H9 (cell line): ENCODE measurements around the gene ZMYND8. TPM values are rescaled to one million over a fixed set of nuclear protein-coding genes. Genes with fewer than 3 reads are reported as not detected.

Experiments
- DNase-seq: peaks from one replicate; pipeline ENCODE4 v3.0.0-alpha.2; 2017
- H2AFZ ChIP-seq: one replicate; pipeline ENCODE4 v1.6.1; 2013; ENCODE audit warnings: mild to moderate bottlenecking, low read length, control low read depth, moderate library complexity
- H2AK5ac ChIP-seq: 2 replicates; pipeline ENCODE4 v1.6.1; 2013; ENCODE audit warnings: low read length, control low read depth, mixed read lengths; ENCODE audit not compliant: insufficient read length
- H2BK120ac ChIP-seq: one replicate; pipeline ENCODE4 v1.6.1; 2013; ENCODE audit warnings: low read depth, mild to moderate bottlenecking, low read length, control low read depth, inconsistent platforms; ENCODE audit not compliant: poor library complexity, severe bottlenecking
- H2BK12ac ChIP-seq: 2 replicates; pipeline ENCODE4 v1.6.1; 2013; ENCODE audit warnings: low read length, control low read depth, mixed read lengths, low read depth; ENCODE audit not compliant: insufficient read length
- H2BK15ac ChIP-seq: 2 replicates; pipeline ENCODE4 v1.6.1; 2013; ENCODE audit warnings: low read depth, low read length, control low read depth
- H2BK20ac ChIP-seq: one replicate; pipeline ENCODE4 v1.6.1; 2013; ENCODE audit warnings: low read depth, mild to moderate bottlenecking, low read length, control low read depth, inconsistent platforms; ENCODE audit not compliant: poor library complexity, severe bottlenecking
- H2BK5ac ChIP-seq: 2 replicates; pipeline ENCODE4 v1.6.1; 2013; ENCODE audit warnings: low read length, control low read depth, mixed read lengths; ENCODE audit not compliant: insufficient read length
- H3K14ac ChIP-seq: 2 replicates; pipeline ENCODE4 v1.6.1; 2013; ENCODE audit warnings: low read length, control low read depth; ENCODE audit not compliant: insufficient read depth
- H3K18ac ChIP-seq: 2 replicates; pipeline ENCODE4 v1.6.1; 2013; ENCODE audit warnings: low read depth, mild to moderate bottlenecking, mixed read lengths, low read length, control low read depth; ENCODE audit not compliant: insufficient read length
- H3K23ac ChIP-seq: 2 replicates; pipeline ENCODE4 v1.6.1; 2013; ENCODE audit warnings: low read length, control low read depth, mixed read lengths, low read depth; ENCODE audit not compliant: insufficient read length
- H3K23me2 ChIP-seq: 2 replicates; pipeline ENCODE4 v1.6.1; 2013; ENCODE audit warnings: low read depth, mild to moderate bottlenecking, mixed read lengths, low read length, control low read depth; ENCODE audit not compliant: insufficient read length, poor library complexity, severe bottlenecking
- H3K27ac ChIP-seq: 2 replicates; pipeline ENCODE4 v1.5.1; 2013; ENCODE audit warnings: low read length, control low read depth, mixed read lengths, low read depth; ENCODE audit not compliant: insufficient read length
- H3K27me3 ChIP-seq: 2 replicates; pipeline ENCODE4 v1.6.1; 2013; ENCODE audit warnings: low read length, control low read depth, inconsistent platforms; ENCODE audit not compliant: insufficient read depth
- H3K4ac ChIP-seq: 2 replicates; pipeline ENCODE4 v1.6.1; 2013; ENCODE audit warnings: low read depth, mild to moderate bottlenecking, control low read depth, inconsistent platforms, low read length, moderate library complexity
- H3K4me1 ChIP-seq: 2 replicates; pipeline ENCODE4 v1.6.1; 2013; ENCODE audit warnings: low read length, control low read depth, inconsistent platforms; ENCODE audit not compliant: insufficient read depth
- H3K4me2 ChIP-seq: 2 replicates; pipeline ENCODE4 v1.6.1; 2013; ENCODE audit warnings: low read length, control low read depth, mixed read lengths; ENCODE audit not compliant: insufficient read length, insufficient read depth
- H3K56ac ChIP-seq: 2 replicates; pipeline ENCODE4 v1.6.1; 2013; ENCODE audit warnings: low read depth, mild to moderate bottlenecking, mixed read lengths, low read length, control low read depth; ENCODE audit not compliant: insufficient read length
- H3K79me1 ChIP-seq: 2 replicates; pipeline ENCODE4 v1.6.1; 2013; ENCODE audit warnings: low read depth, mild to moderate bottlenecking, moderate library complexity, low read length, control low read depth, inconsistent platforms; ENCODE audit not compliant: insufficient read depth, poor library complexity, severe bottlenecking
- H3K79me2 ChIP-seq: 2 replicates; pipeline ENCODE4 v1.6.1; 2013; ENCODE audit warnings: low read length, control low read depth, inconsistent platforms; ENCODE audit not compliant: insufficient read depth
- H3K9ac ChIP-seq: 2 replicates; pipeline ENCODE4 v1.6.1; 2013; ENCODE audit warnings: low read length, control low read depth, mixed read lengths; ENCODE audit not compliant: insufficient read length; ENCODE audit errors: extremely low read depth
- H3K9me3 ChIP-seq: one replicate; pipeline ENCODE4 v1.6.1; 2013; ENCODE audit warnings: low read depth, low read length, inconsistent platforms; ENCODE audit not compliant: control insufficient read depth
- H3T11ph ChIP-seq: one replicate; pipeline ENCODE4 v1.6.1; 2013; ENCODE audit warnings: mild to moderate bottlenecking, low read length, control low read depth, inconsistent platforms
- H4K20me1 ChIP-seq: one replicate; pipeline ENCODE4 v1.6.1; 2013; ENCODE audit not compliant: control insufficient read depth, insufficient read length, insufficient read depth
- H4K5ac ChIP-seq: 2 replicates; pipeline ENCODE4 v1.6.1; 2013; ENCODE audit warnings: low read depth, mild to moderate bottlenecking, mixed read lengths, low read length, control low read depth; ENCODE audit not compliant: insufficient read length
- H4K8ac ChIP-seq: replicated peaks from 2 replicates; pipeline ENCODE4 v1.6.1; 2013; ENCODE audit warnings: low read length, control low read depth, mixed read lengths, low read depth; ENCODE audit not compliant: insufficient read length
- H4K91ac ChIP-seq: 2 replicates; pipeline ENCODE4 v1.6.1; 2013; ENCODE audit warnings: low read depth, mild to moderate bottlenecking, moderate library complexity, mixed read lengths, low read length, control low read depth; ENCODE audit not compliant: insufficient read length
- H3K27ac Mint-ChIP-seq, 3 experiments: 2 replicates in 2 of 3; 3 replicates in 1 of 3; pipeline ENCODE4 v1.8.0; 2020 to 2021; ENCODE audit warnings: mixed read lengths in 3 of 3, mild to moderate bottlenecking in 1 of 3, moderate library complexity in 1 of 3
- H3K27me3 Mint-ChIP-seq: 2 replicates; pipeline ENCODE4 v1.8.0; 2021; ENCODE audit warnings: low read depth, mild to moderate bottlenecking, moderate library complexity, mixed read lengths
- H3K36me3 Mint-ChIP-seq, 3 experiments: 2 replicates in 2 of 3; 3 replicates in 1 of 3; pipeline ENCODE4 v1.8.0; 2020 to 2021; ENCODE audit warnings: low read depth in 3 of 3, mixed read lengths in 3 of 3; ENCODE audit not compliant: insufficient read depth in 1 of 3
- H3K4me1 Mint-ChIP-seq, 2 experiments: 2 replicates each; pipeline ENCODE4 v1.8.0; 2020; ENCODE audit warnings: mixed read lengths in 2 of 2
- H3K4me3 Mint-ChIP-seq, 2 experiments: 2 replicates in 1 of 2; 3 replicates in 1 of 2; pipeline ENCODE4 v1.8.0; 2020 to 2021; ENCODE audit warnings: mild to moderate bottlenecking in 2 of 2, mixed read lengths in 2 of 2, moderate library complexity in 1 of 2
- H3K9me3 Mint-ChIP-seq, 2 experiments: 2 replicates in 1 of 2; 3 replicates in 1 of 2; pipeline ENCODE4 v1.8.0; 2020; ENCODE audit warnings: mild to moderate bottlenecking in 2 of 2, mixed read lengths in 2 of 2, moderate library complexity in 1 of 2
- WGBS: extraction: QIAGEN DNeasy Blood & Tissue Kit; methylation state at CpG from one replicate; pipeline ENCODE4 v1.1.7; 2013; ENCODE audit warnings: missing lambda C conversion rate, low lambda C conversion rate, mixed read lengths; ENCODE audit not compliant: insufficient read length; ENCODE audit errors: extremely low coverage; 5-methylcytosine and 5-hydroxymethylcytosine counted together
- total RNA-seq: library from RNA; stranded (reverse); gene quantifications from 2 replicates; pipeline ENCODE4 v1.2.1, GENCODE V29; 2021
- TF ChIP-seq, protein P1 (sequence below): fragments of 200-600 bp; sonication (generic); conservative IDR thresholded peaks from 3 replicates; pipeline ENCODE4 v1.8.0; 2021; ENCODE audit warnings: antibody characterized with exemption, mild to moderate bottlenecking

Gene ZMYND8
- total RNA-seq, 1 experiment from 2014 or later, result 158 TPM

DNA sequence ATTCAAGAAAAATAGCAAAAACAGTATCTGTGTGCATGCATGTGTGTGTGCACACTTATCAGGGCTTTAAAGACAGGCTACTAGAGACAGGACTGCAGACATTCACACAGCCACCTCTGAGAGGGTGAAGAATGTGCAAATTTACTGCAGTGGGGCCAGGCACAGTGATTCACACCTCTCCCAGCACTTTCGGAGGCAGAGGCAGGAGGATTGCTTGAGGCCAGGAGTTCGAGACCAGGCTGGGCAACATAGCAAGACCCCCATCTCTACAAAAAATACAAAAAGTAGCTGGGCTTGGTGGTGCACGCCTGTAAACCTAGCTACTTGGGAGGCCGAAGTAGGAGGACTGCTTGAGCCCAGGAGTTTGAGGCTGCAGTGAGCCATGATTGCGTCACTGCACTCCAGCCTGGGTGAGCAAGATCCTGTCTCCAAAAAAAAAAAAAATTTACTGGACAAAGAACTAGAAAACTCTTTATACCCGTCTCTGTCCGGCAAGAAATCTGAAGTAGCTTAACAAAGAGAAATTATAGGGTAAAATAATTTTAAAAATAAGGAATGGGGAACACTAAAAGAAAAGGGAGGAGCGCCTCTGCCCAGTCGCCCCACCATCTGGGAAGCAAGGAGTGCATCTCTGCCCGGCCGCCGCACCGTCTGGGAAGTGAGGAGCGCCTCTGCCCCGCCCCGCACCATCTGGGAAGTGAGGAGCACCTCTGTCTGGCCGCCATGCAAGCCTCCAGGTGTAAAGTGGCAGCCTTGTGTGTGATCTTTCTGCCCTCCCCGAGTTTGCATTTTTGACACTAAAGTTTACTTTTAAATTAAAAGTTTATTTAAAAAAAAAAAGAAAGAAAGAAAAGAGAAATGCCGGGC, 105.1 kb downstream of the ZMYND8 start:
- H2BK20ac ChIP-seq, result no peak overlapping the region
- Mint-ChIP-seq H3K4me3 (no peak overlapping the region), H3K27ac (peak overlapping the region in 2 of 3 experiments; percentile 48 to 63; a peak in 2 of 7 replicates), H3K36me3 (peaks cover 36 to 84% (median 80%) of the 10 kb centered on the region in 3 experiments), H3K4me1 (no peaks in the 10 kb centered on the region), H3K27me3 (no peaks in the 10 kb centered on the region), H3K9me3 (no peaks in the 10 kb centered on the region)
- H4K5ac ChIP-seq, result no peak overlapping the region
- DNase-seq, result no peak
- no peaks in the 10 kb centered on the region for H3K4me1 ChIP-seq
- no peak overlapping the region for H2AFZ ChIP-seq
- H3K9ac ChIP-seq, result no peak overlapping the region
- H4K91ac ChIP-seq, result no peak overlapping the region
- no peak overlapping the region for H2AK5ac ChIP-seq
- no peak overlapping the region for H3K56ac ChIP-seq
- no peak overlapping the region for H3K14ac ChIP-seq
- H3K23me2 ChIP-seq, result no peaks in the 10 kb centered on the region
- no peak overlapping the region for H4K8ac ChIP-seq
- no peak overlapping the region for H3K4me2 ChIP-seq
- H3K23ac ChIP-seq, result no peak overlapping the region
- no peak overlapping the region for H3K4ac ChIP-seq
- peaks cover 4% of the 10 kb centered on the region for H4K20me1 ChIP-seq
- no peak overlapping the region for H3K27ac ChIP-seq
- no peak overlapping the region for H3K18ac ChIP-seq
- H2BK12ac ChIP-seq, result no peak overlapping the region
- no peaks in the 10 kb centered on the region for H3K9me3 ChIP-seq
- WGBS, result no CpG with 5 or more reads among the region's 19 CpGs
- H2BK120ac ChIP-seq, result no peak overlapping the region
- no peaks in the 10 kb centered on the region for H3K79me1 ChIP-seq
- H3T11ph ChIP-seq, result no peak overlapping the region
- H2BK15ac ChIP-seq, result no peak overlapping the region
- TF ChIP-seq, protein P1, sequence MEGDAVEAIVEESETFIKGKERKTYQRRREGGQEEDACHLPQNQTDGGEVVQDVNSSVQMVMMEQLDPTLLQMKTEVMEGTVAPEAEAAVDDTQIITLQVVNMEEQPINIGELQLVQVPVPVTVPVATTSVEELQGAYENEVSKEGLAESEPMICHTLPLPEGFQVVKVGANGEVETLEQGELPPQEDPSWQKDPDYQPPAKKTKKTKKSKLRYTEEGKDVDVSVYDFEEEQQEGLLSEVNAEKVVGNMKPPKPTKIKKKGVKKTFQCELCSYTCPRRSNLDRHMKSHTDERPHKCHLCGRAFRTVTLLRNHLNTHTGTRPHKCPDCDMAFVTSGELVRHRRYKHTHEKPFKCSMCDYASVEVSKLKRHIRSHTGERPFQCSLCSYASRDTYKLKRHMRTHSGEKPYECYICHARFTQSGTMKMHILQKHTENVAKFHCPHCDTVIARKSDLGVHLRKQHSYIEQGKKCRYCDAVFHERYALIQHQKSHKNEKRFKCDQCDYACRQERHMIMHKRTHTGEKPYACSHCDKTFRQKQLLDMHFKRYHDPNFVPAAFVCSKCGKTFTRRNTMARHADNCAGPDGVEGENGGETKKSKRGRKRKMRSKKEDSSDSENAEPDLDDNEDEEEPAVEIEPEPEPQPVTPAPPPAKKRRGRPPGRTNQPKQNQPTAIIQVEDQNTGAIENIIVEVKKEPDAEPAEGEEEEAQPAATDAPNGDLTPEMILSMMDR, result no peak
- no peak overlapping the region for H2BK5ac ChIP-seq
- H3K27me3 ChIP-seq, result no peaks in the 10 kb centered on the region
- H3K79me2 ChIP-seq, result no peaks in the 10 kb centered on the region; the same call in 1 of the 2 replicates
